Stimulated activated CD4-positive, alpha-beta T cell treated with anti-CD3 and anti-CD28 coated beads, Interleukin-1b, Interleukin-23, amount 100 ng/mL, for 48 hours (primary cell): ENCODE results near the gene SHC2.
"Not testable (repeated sequence)": the region's sequence is repeated elsewhere in the genome, so short reads cannot be mapped to it uniquely, and the experiment has no call there.

Experiments used
- DNase-seq: peaks from one replicate; pipeline ENCODE4 v3.0.0-alpha.2; 2020

SHC2 gene

DNA sequence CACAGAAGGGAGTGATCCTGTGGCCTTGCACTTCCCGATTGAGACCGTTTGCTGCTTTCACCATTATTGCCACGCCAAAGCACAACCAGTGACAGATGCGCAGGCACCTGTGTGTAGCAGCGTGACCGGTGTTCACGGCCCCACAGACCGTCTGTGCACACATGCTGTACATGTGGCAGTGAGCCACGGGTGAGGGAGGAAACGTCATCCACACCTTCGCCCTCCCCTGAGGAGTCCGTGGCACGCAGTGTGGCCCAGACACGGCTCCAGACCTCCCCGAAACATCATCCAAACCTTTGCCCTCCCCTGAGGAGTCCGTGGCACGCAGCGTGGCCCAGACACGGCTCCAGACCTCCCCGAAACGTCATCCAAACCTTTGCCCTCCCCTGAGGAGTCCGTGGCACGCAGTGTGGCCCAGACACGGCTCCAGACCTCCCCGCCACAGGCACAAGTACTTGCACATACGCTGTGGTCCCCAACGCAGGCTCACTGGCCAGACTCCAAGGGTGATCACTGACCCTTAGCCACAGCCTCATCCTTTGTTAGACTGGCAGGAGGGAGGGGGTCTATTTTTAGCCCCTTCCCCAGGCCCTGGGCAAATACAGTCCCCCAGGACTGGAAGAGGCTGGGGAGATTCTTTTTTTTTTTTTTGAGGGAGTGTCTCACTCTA is 7.9 kb upstream of the SHC2 start:
- DNase-seq: no peak

DNA sequence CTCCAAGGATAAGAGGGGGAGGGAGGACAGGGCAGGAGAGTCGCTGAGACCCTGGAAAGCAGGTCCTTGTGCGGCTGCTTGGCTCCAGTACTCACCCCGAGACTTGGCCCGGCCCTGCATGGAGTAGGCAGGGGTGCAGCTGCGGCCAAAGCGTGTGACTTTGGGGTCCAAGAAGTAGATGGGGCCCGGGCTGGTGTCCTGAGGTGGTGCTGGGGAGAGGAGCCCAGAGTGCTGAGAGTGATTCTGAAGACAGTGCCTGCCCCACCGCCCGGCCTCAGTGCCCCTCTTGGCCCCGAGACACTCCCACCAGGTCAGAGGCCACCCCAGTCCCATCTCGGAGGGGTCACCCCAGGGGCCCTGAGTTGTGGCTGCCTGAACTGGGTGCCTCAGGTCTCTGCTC is 6.7 kb upstream of the SHC2 start:
- DNase-seq: no peak

DNA sequence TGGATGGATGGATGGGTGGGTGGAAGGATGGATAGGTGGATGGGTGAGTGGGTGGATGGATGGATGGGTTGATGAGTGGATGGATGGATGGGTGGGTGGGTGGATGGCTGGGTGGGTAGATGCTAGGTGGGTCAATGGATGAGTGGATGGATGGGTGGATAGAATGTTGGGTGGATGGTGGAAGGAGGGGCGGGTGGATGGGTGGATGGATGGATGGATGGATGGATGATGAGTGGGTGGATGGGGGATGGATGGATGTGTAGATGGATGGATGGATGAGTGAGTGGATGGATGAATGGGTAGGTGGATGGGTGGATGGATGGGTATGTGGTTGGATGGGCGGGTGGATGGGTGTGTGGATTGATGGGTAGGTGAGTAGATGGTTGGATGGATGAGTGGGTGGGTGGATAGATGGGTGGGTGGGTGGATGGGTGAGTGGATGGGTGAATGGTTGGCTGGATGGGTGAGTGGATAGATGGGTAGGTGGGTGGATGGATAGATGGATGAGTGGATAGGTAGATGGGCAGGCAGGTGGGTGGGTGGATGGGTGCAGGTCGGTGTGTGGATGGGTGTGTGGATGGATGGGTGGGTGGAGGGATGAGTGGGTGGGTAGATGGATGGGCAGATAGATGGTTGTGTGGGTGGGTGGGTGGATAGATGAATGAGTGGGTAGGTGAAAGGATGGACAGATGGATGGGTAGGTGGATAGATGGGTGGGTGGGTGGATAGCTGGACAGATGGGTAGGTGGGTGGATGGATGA is 4.4 kb upstream of the SHC2 start:
- no peak for DNase-seq

DNA sequence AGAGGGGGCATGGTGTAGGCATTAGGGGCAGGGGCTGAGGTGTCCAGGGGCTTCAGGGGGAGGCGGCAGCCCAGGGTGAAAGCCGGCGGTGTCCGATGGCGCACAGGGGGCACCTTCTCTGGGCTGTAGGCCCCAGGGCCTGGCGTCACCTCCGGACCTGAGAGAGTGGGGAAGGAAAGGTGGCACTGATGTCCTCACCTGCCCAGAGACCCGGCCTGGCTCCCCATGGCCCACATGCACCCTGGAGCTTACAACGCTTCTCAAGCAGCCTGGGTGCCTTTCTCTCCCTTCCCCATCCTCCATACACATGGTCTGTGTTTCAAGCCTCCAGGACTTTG is 3.3 kb upstream of the SHC2 start:
- no peak for DNase-seq

DNA sequence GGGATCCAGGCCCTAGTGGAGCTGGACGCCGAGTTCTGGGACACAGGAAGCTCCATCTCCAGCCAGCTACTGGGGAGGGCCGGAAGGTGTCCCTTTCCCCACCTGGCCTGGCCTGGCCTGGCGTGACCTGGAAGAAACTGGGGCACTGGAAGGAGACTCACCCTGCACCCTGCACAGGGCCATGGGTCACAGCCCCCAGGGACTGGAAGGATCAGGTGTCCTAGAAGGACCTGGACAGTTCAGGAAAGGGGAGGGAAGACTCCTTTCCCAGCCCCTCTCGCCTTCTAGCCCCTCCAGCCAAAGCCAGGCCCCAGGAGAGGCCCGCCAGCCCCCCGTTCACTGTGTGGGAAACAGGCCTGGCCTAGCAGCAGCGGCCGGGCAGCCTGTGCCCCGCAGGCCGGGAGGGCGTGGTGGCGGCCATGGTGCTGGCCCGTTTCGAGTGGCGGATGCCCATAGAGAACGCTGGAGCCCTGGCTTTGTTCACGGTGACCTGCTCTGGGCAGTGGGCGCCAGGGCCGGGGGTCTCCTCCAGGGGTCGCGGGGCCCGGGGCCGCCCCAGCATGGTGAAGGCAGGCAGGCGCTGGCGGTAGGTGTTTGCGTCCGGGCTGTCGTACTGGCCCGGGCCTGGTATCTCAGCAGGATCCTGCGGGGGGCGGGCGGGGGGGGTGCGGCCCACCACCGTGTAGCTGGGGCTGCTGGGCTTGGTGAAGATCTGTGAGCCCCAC is 2.8 kb upstream of the SHC2 start:
- no peak for DNase-seq

DNA sequence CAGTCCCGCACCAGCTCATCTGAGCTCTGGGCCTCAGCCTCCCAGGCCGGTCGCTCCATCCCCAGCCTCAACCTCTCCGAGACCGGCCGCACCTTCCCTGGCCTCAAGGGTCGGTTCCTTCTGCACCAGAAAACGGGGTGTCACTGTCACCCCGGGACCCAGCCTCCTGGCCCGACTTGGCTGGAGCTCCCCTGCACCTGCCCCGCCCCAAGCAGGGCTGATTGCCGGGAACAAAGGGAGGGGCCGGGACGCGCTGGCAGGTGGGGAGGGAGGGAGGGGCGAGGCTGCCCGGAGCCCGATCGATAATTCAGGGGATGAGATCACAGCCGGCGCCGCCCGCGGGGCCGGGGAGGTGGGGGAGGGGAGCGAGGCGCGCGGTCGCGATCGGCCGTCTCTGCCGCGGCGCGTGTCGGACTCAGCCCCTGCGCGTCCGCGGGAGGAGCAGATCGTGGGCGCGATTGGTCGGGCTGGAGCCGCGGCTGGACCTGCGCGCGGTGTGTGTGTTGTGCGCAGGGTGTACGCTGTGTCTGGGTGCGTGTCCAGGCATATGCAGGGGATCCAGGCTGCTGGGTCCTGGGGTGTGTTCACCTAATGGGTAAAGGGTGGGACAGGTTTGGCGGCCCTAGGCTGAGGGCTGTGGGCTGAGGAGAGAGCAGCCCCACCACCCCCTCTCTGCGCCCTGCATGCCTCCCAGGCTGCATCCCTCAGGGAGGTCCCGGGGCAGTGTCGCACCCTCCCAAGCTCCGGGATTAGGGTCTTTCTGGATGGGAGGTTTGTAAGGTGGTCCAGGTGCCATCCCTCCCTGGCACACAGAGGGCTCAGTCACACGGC is 1.1 kb upstream of the SHC2 start:
- DNase-seq: no peak

DNA sequence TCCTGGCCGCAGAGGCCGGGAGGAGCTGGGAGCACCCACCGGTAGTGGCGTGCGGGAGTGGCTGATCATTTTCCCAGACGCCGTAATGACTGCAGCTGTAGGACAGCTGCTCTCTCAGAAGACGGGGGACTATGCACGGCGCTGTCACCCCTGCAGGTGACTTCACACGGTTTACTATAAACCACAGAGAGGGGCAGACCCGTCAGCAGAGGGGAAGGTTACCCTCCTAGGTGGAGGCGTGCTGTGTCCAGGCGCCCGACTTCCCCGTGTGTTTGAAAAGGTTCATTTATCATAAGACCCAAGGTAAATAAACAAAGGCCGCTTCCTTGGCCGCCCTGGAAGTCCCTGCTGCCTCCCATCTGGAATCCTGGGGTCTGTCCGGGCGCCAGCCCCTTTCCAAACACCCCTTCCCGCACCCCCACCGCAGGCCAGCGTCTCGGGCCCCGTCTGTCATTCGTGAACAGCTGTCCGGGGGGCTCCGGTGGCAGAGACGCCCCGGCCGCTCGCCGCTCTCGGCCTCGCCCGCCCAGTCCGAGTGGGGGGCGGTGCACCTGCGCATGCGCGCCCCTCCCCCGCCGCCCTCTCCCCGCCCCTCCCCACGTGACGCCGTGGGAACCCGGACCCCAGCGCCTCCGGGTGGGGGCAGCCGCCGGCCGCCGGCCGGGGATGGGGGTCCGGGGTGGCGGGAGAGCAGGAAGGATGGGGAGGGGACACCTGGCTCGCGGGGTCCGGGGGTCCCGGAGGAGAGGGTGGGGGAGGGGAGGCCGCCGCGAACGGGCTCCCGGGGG is 915 bp downstream of the SHC2 start:
- DNase-seq: peak; percentile 15

DNA sequence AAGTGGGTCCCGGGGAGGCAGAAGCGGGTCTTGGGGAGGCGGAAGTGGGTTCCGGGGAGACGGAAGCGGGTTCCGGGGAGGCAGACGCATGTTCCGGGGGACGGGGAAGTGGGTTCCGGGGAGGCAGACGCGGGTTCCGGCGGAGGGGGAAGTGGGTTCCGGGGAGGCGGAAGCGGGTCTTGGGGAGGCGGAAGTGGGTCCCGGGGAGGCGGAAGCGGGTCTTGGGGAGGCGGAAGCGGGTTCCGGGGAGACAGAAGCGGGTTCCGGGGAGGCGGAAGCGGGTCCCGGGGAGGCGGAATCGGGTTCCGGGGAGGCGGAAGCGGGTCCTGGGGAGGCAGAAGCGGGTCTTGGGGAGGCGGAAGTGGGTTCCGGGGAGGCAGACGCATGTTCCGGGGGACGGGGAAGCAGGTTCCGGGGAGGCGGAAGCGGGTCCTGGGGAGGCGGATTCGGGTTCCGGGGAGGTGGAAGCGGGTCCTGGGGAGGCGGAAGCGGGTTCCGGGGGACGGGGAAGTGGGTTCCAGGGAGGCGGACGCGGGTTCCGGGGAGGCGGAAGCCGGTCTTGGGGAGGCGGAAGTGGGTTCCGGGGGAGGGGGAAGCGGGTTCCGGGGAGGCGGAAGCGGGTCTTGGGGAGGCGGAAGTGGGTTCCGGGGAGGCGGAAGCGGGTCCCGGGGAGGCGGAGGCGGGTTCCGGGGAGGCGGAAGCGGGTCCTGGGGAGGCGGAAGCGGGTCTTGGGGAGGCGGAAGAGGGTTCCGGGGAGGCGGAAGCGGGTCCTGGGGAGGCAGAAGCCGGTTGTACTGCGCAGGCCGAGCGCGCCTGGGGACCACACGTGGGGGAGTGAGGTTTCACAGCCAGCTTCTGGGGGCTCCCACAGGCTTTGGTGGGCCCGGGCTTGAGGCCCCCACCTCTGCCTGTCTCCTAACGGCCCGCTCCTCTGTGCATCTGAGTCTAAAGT is 2.5 kb downstream of the SHC2 start:
- DNase-seq: no peak

DNA sequence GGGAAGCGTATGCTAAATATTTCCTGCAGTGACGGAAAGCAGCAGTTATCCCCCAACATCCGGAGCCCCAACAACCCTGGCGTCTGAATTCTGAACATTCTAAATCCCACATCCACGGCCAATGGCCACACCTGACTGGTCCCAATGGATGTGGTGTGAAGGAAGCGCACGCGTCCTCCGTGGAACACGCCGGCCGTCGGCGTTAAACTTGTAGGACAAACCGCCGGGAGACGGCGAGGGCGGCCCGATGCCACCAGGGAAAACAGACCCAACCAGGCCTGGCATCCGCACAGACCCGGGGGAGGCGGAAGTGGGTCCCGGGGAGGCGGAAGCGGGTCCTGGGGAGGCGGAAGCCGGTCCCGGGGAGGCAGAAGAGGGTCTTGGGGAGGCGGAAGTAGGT is 3.2 kb downstream of the SHC2 start:
- no peak for DNase-seq

DNA sequence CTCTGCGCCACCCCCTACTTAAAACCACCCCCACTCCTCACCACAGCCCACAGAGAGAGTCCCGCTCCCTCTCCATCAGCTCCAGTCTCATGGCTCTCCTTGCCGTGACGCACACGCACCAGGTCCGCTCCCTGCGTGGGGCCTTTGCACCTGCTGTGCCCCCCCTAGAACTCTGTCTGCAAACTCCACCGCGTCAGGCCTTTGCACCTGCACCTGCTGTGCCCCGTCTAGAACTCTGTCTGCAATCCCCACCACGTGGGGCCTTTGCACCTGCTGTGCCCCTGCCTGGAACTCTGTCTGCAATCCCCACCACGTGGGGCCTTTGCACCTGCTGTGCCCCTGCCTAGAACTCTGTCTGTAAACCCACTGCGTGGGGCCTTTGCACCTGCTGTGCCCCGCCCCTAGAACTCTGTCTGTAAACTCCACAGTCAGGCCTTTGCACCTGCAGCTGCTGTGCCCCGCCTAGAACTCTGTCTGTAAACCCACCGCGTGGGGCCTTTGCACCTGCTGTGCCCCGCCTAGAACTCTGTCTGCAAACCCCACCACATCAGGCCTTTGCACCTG is 4.2 kb downstream of the SHC2 start:
- DNase-seq: no peak

DNA sequence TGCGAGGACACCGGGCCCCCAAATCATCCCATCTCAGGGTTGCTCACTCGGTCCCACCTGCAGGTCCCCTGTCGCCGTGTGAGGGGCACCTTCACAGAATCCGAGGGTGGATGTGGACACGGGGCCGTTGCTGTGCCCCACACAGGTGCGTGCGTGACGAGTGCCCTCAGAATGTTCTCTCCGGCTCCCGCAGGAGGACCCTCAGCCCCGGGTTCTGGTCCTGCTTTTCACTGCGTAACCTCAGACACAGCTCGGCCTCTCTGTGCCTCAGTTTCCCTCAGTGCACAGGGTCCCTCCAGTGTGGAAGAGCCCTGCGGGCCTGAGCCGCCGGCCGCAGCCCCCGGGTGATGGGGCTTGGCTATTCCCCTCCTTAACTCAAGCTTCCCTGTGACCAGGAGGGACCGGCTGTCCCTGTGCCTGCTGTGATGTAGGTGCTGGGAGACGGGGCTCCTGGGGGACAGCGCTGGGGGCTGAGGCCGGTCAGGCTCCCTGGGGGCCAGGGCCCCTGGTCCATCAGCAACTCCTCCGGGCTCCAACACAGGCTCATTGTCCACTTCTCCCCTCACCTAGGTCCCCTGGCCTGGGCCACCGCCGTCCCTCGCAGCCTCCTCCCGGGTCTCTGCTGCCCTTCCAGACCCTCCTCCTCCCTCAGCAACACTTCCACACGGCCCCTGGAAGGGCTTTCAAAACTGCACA is 4.8 kb downstream of the SHC2 start:
- no peak for DNase-seq

DNA sequence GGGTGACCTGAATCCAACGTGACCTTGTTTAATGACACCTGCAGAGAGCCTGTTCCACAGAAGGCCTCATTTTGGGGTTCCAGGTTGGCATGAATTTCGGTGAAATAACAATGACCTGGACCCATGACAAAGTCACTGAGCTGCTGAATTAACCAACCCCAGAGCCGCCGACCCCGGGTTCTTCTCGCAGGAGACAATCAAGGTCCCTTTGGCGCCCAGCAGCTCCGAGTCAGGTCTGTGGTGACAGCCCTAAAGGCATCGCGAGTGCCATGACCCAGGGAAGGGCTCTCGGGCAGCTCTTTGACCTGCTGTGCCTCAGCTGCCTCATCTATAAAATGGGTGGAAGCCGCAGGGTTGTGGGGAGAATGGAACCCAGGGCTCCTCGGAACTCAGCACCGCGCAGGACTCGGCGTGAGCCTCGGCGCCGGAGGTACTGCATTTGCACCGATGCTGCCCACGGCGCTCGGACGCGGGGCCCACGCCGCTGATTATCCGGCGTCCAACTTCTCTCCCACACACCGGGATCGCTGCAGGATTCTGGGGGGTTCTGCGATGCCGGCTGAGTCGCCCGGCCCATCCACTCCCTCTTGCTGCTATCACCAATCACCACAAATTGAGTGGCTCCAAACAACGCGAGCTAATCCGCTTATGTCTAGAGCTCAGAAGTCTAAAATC is 5.7 kb downstream of the SHC2 start:
- no peak for DNase-seq

DNA sequence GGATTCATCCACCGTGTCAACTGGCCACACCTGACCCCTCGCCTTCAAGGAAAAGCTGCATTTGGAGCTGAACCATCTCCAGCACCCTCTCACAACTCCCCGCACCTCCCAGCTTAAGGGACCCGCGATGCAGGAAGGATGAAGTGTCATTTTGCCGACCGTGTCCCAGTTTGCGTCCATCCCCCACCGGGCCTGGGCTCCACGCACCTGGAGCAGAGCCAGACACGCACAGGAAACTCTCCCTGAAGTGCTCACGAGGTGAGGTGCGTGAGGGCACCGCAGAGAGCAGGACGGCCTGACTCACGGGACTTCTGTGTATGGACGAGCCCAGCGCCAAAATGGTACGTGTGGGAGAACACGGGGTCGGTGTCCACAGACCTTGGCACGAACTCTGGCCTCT is 7.2 kb downstream of the SHC2 start:
- DNase-seq: no peak

DNA sequence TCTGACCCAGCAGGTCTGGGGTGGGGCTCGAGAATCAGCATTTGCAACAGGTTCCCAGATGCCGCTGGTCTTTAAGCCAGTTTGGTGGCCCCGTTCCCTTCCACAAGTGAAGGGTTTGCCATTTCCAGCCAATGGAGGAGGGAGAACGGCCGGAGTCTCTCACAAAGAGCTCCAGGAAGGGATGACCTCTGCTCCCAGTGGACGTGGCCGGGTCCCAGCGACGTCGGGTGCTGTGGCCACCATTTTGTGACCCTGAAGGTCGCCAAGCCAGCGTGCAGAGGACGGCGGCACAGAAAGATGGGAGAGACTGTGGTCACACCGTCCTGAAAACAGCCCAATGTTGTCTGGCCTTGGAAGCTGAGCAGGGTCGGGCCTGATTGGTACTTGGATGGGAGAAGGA is 8.0 kb downstream of the SHC2 start:
- no peak for DNase-seq

DNA sequence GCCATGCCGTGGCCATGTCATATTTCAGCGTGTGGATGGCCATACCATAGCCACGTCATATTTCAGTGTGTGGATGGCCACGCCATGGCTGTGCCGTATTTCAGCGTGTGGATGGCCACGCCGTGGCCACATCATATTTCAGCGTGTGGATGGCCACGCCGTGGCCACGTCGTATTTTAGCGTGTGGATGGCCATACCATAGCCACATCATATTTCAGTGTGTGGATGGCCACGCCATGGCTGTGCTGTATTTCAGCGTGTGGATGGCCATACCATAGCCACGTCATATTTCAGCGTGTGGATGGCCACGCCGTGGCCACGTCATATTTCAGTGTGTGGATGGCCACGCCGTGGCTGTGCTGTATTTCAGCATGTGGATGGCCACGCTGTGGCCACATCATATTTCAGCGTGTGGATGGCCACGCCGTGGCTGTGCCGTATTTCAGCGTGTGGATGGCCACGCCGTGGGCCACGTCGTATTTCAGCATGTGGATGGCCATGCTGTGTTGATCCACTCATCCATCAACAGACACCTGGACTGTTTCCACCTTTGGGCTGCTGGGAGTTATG is 9.8 kb downstream of the SHC2 start:
- not testable (repeated sequence) for DNase-seq

DNA sequence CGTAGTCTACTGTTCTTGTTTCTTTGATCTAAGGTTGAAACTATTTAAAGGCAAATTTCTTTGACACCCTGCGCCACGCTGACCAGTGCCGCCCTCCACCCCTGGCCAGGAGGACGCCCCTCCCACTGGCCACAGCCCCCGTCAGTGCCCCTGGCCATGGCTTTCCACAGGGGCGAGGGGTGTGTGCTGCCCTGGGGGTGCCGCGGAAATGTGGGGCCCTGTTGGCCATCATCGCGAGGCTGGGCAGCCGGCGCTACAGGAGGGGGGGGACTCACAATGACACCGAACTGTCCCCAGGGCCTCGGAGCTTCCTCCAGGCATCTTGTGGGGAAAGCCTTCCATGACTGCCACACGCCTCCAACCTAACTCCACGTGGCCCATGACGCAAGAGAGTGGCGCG is 10.9 kb downstream of the SHC2 start:
- DNase-seq: no peak

DNA sequence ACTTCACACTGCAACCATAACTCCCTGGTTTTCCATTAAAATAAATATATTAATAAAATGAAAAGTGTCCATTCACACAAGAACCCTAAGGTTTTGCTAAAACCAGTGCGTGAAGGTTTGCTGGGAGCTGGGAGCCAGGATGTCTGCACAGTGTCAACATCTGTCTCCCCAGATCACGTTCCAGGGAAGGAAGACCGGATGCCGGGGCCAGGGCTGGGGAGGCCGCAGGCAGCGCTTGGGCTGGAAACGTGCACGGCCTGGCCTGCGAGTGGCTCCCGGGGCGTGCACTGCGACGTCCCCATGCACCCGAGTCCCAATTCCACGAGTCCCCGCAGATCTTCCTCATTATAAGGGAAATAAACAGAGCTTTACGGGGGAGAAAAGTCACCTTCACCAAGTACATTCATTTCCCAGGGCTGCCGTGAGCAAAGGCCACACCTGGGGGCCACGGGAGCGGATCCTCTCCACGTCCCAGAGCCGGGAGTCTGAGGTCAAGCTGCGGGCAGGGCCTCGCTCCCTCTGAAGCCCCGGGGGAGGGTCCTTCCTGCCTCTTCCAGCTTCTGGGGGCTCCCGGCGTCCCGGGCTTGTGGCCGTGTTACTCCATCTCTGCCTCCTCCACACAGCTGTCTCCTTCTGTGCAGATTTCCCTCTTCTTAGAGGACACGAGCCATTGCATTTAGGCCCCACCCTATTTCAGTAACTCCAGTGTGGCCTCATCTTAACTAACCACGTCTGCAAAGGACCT is 12.8 kb downstream of the SHC2 start:
- no peak for DNase-seq

DNA sequence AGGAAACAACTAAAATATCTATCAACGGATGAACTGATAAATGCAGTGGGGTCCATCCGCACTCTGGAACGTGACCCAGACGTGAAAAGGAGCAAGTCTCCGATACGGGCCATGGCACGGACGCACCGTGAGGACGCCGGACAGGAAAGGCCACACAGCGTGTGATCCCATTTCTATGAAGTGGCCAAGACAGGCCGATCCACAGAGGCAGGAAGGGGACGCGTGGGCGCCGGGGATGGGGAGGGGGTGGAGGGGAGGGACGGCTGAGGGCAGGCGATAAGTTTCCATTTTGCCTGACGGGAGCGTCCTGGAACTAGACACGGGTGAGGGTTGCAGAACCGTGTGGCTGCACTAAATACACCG is 13.8 kb downstream of the SHC2 start:
- DNase-seq: no peak
